Neuronal stem cell (in vitro differentiated cells): ENCODE measurements around the gene CTSH.

Source experiments
- DNase-seq: peaks from one replicate; pipeline ENCODE4 v3.0.0-alpha.2; 2013; ENCODE audit warnings: low spot score
- H2AFZ ChIP-seq: one replicate; pipeline ENCODE4 v1.6.1; 2013; ENCODE audit warnings: mild to moderate bottlenecking, low read length, inconsistent platforms
- H2AK5ac ChIP-seq: 2 replicates; pipeline ENCODE4 v1.6.1; 2013; ENCODE audit warnings: low read depth, mild to moderate bottlenecking, inconsistent platforms, low read length, moderate library complexity, mixed read lengths
- H2BK120ac ChIP-seq: 2 replicates; pipeline ENCODE4 v1.6.1; 2013; ENCODE audit warnings: low read depth, mild to moderate bottlenecking, inconsistent platforms, low read length, moderate library complexity, mixed read lengths
- H2BK12ac ChIP-seq: one replicate; pipeline ENCODE4 v1.6.1; 2013; ENCODE audit warnings: low read length, inconsistent platforms
- H2BK15ac ChIP-seq: 2 replicates; pipeline ENCODE4 v1.6.1; 2013; ENCODE audit warnings: mild to moderate bottlenecking, low read length, inconsistent platforms, mixed read lengths
- H2BK5ac ChIP-seq: one replicate; pipeline ENCODE4 v1.6.1; 2013; ENCODE audit warnings: inconsistent platforms, mild to moderate bottlenecking, low read length, moderate library complexity
- H3K14ac ChIP-seq: one replicate; pipeline ENCODE4 v1.6.1; 2013; ENCODE audit warnings: low read length, inconsistent platforms
- H3K18ac ChIP-seq: 2 replicates; pipeline ENCODE4 v1.6.1; 2013; ENCODE audit warnings: low read length, inconsistent platforms
- H3K23ac ChIP-seq: 2 replicates; pipeline ENCODE4 v1.6.1; 2013; ENCODE audit warnings: low read depth, mild to moderate bottlenecking, mixed read lengths, low read length, inconsistent platforms; ENCODE audit not compliant: poor library complexity
- H3K27ac ChIP-seq: replicated peaks from 3 replicates; pipeline ENCODE4 v1.5.1; 2013; ENCODE audit warnings: low read length, inconsistent platforms
- H3K27me3 ChIP-seq, 3 experiments: 2 replicates each; pipeline ENCODE4 v1.6.1; 2013; ENCODE audit warnings: low read length in 3 of 3, mild to moderate bottlenecking in 2 of 3, inconsistent platforms in 1 of 3, low read depth in 1 of 3, mixed read lengths in 1 of 3, moderate library complexity in 1 of 3; ENCODE audit not compliant: control insufficient read depth in 3 of 3, insufficient read depth in 3 of 3
- H3K36me3 ChIP-seq, 2 donors: replicated peaks in 1 of 2; 2 replicates each; pipeline ENCODE4 v1.6.1; 2013; ENCODE audit warnings: low read length in 2 of 2; ENCODE audit not compliant: control insufficient read depth in 2 of 2, insufficient read depth in 2 of 2
- H3K4ac ChIP-seq: 2 replicates; pipeline ENCODE4 v1.6.1; 2013; ENCODE audit warnings: inconsistent platforms, mild to moderate bottlenecking, low read length, moderate library complexity
- H3K4me1 ChIP-seq, 2 donors: 1 replicate in 1 of 2; 2 replicates in 1 of 2; pipeline ENCODE4 v1.6.1; 2013; ENCODE audit warnings: low read length in 2 of 2, low read depth in 1 of 2; ENCODE audit not compliant: control insufficient read depth in 2 of 2, insufficient read depth in 1 of 2
- H3K4me2 ChIP-seq: one replicate; pipeline ENCODE4 v1.6.1; 2013; ENCODE audit warnings: mild to moderate bottlenecking, low read length, inconsistent platforms; ENCODE audit not compliant: insufficient read depth, poor library complexity, severe bottlenecking
- H3K4me3 ChIP-seq, 2 donors: 2 replicates each; pipeline ENCODE4 v1.5.1; 2013; ENCODE audit warnings: low read length in 2 of 2, mild to moderate bottlenecking in 2 of 2, inconsistent platforms in 1 of 2, moderate library complexity in 1 of 2
- H3K79me1 ChIP-seq: one replicate; pipeline ENCODE4 v1.6.1; 2013; ENCODE audit warnings: low read depth, mild to moderate bottlenecking, inconsistent platforms, low read length, moderate library complexity
- H3K9ac ChIP-seq: one replicate; pipeline ENCODE4 v1.6.1; 2013; ENCODE audit warnings: mild to moderate bottlenecking, low read depth, low read length, inconsistent platforms; ENCODE audit not compliant: poor library complexity
- H3K9me3 ChIP-seq, 2 donors: replicated peaks in 1 of 2; 2 replicates each; pipeline versions ENCODE3 to v1.6.1; 2013; ENCODE audit warnings: low read length in 2 of 2, mild to moderate bottlenecking in 2 of 2, inconsistent platforms in 1 of 2, low read depth in 1 of 2, mixed read lengths in 1 of 2, moderate library complexity in 1 of 2; ENCODE audit not compliant: control insufficient read depth in 2 of 2, insufficient read depth in 1 of 2
- H4K8ac ChIP-seq: one replicate; pipeline ENCODE4 v1.6.1; 2013; ENCODE audit warnings: low read depth, mild to moderate bottlenecking, inconsistent platforms, low read length, moderate library complexity
- H4K91ac ChIP-seq: one replicate; pipeline ENCODE4 v1.6.1; 2013; ENCODE audit warnings: low read length, low read depth, mild to moderate bottlenecking, inconsistent platforms; ENCODE audit not compliant: poor library complexity
- WGBS, 2 donors: extraction: QIAGEN DNeasy Blood & Tissue Kit; methylation state at CpG; one replicate each; pipeline ENCODE4 v1.1.7; 2013; ENCODE audit warnings: missing lambda C conversion rate in 2 of 2, mixed read lengths in 1 of 2; ENCODE audit not compliant: insufficient read length in 2 of 2, insufficient replicate concordance in 1 of 2; ENCODE audit errors: extremely low coverage in 2 of 2; 5-methylcytosine and 5-hydroxymethylcytosine counted together

The CTSH gene

DNA sequence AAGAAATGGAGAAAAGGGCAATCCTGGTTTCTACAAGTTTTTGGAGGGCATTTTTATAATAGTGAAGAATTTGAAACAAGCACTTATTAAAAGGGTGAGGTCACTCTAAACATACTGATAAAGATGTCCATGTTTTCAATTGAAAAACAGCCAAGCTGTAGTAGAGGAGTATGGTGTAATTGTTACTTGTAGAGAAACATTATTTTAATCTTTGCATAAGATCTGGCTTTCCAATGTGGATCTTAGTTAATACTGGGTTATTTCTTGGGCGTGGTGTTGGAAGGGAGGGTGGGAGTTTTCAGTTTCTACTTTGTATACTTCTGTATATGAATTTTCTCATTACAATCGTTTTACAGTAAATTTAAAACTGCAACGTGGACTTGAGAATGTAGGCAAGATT lies 49.4 kb downstream of the CTSH start:
- no peak overlapping the region for H3K9ac ChIP-seq
- no peak for DNase-seq
- WGBS, 2 donors = no CpG with 5 or more reads among the region's 3 CpGs

DNA sequence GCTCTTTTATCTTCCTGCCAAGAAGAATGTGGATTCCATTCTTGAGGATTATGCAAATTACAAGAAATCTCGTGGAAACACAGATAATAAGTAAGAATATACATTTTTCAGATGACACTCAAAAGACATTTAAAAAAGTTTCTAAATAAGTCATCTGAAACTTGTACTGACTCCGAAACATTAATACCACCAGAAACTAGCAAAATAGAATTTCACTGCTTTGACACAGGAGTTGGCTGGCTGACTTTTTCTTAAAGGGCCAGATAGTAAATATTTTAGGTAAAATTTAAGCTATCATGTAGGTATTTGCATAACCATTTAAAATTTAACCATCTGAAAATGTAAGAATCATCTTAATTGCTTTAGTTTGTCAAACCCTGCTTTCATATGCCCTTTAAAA lies 51.3 kb downstream of the CTSH start:
- H3K9ac ChIP-seq = no peak overlapping the region
- no peaks in the 10 kb centered on the region for H3K27me3 ChIP-seq
- no peak overlapping the region for H3K18ac ChIP-seq
- no peak for DNase-seq
- WGBS, 2 donors = no CpG with 5 or more reads among the region's 2 CpGs
- H3K4ac ChIP-seq = no peak overlapping the region
- no peak overlapping the region for H2BK120ac ChIP-seq
- no peak overlapping the region for H4K91ac ChIP-seq
- no peaks in the 10 kb centered on the region for H3K4me1 ChIP-seq
- no peak overlapping the region for H2AK5ac ChIP-seq
- H2BK15ac ChIP-seq = no peak overlapping the region
- H3K36me3 ChIP-seq = peaks cover 32 to 100% of the 10 kb centered on the region in 2 donors
- H3K9me3 ChIP-seq = no peaks in the 10 kb centered on the region
- no peak overlapping the region for H3K27ac ChIP-seq
- H3K79me1 ChIP-seq = no peaks in the 10 kb centered on the region
- H3K4me2 ChIP-seq = no peak overlapping the region
- no peak overlapping the region for H2AFZ ChIP-seq
- no peak overlapping the region for H3K14ac ChIP-seq
- H4K8ac ChIP-seq = no peak overlapping the region
- no peak overlapping the region for H3K23ac ChIP-seq
- no peak overlapping the region for H2BK5ac ChIP-seq
- no peak overlapping the region for H2BK12ac ChIP-seq
- no peak overlapping the region for H3K4me3 ChIP-seq

More for the DNA sequence above, 49.4 kb downstream of the CTSH start:
- H3K18ac ChIP-seq = no peak overlapping the region
- no peak overlapping the region for H4K91ac ChIP-seq
- H4K8ac ChIP-seq = no peak overlapping the region
- H2BK120ac ChIP-seq = no peak overlapping the region
- no peak overlapping the region for H2BK15ac ChIP-seq
- H3K4me2 ChIP-seq = no peak overlapping the region
- H2AK5ac ChIP-seq = no peak overlapping the region
- H3K14ac ChIP-seq = no peak overlapping the region
- peaks cover 33 to 100% of the 10 kb centered on the region in 2 donors for H3K36me3 ChIP-seq
- no peak overlapping the region for H2BK5ac ChIP-seq
- H3K27ac ChIP-seq = no peak overlapping the region
- no peaks in the 10 kb centered on the region for H3K79me1 ChIP-seq
- no peak overlapping the region for H3K4me3 ChIP-seq
- no peaks in the 10 kb centered on the region for H3K9me3 ChIP-seq
- H3K4ac ChIP-seq = no peak overlapping the region
- no peaks in the 10 kb centered on the region for H3K27me3 ChIP-seq
- H3K23ac ChIP-seq = no peak overlapping the region
- no peak overlapping the region for H2AFZ ChIP-seq
- no peak overlapping the region for H2BK12ac ChIP-seq
- H3K4me1 ChIP-seq = no peaks in the 10 kb centered on the region

GRCh38 chr15:78889000-78889399 lies 55.8 kb downstream of the CTSH start:
- Histone ChIP-seq H3K4me3 (no peak overlapping the region), H2BK5ac (no peak overlapping the region), H4K8ac (no peak overlapping the region), H3K18ac (no peak overlapping the region), H3K9ac (no peak overlapping the region), H2AK5ac (no peak overlapping the region), H3K4me2 (no peak overlapping the region), H3K27me3 (no peaks in the 10 kb centered on the region), H2BK120ac (no peak overlapping the region), H3K9me3 (no peaks in the 10 kb centered on the region), H2BK15ac (no peak overlapping the region), H3K4me1 (no peaks in the 10 kb centered on the region), H4K91ac (no peak overlapping the region), H3K23ac (no peak overlapping the region), H2AFZ (no peak overlapping the region), H3K36me3 (peaks cover 32 to 100% of the 10 kb centered on the region in 2 donors), H3K79me1 (peaks cover 2% of the 10 kb centered on the region), H3K27ac (no peak overlapping the region), H2BK12ac (no peak overlapping the region), H3K4ac (no peak overlapping the region), H3K14ac (no peak overlapping the region)
- no peak for DNase-seq
- no CpG with 5 or more reads among the region's 4 CpGs for WGBS, 2 donors

DNA sequence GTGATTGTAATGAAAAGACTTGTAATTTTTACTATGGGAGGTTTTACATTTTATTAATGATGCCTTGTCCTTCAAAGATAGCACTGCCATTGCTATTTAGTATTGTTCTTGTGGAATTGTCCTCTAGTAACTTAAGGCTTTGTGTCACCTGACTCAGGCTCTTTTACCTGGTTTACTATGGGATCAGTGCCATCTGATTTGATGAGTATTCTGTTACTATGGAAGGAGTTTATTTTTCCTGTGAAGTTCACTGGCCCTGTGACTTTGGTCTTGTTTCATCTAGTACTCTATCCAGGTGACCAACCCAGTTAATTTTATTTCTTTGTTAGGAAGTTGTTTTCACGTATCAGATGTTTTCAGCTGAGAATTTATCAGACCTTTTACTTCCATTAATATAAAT lies 63.2 kb downstream of the CTSH start:
- Histone ChIP-seq H3K4me3 (no peak overlapping the region), H3K9me3 (peaks cover 0 to under 1% of the 10 kb centered on the region in 2 donors), H2AFZ (no peak overlapping the region), H3K36me3 (peaks cover 12 to 94% of the 10 kb centered on the region in 2 donors), H3K23ac (no peak overlapping the region), H3K27me3 (no peaks in the 10 kb centered on the region), H3K18ac (no peak overlapping the region), H4K8ac (no peak overlapping the region), H3K9ac (no peak overlapping the region), H4K91ac (no peak overlapping the region), H2AK5ac (no peak overlapping the region), H3K4me1 (peaks cover 0 to 10% of the 10 kb centered on the region in 2 donors), H2BK5ac (no peak overlapping the region), H3K14ac (no peak overlapping the region), H3K4me2 (no peak overlapping the region), H3K4ac (no peak overlapping the region), H2BK15ac (no peak overlapping the region), H2BK12ac (no peak overlapping the region), H3K79me1 (peaks cover 2% of the 10 kb centered on the region), H2BK120ac (no peak overlapping the region), H3K27ac (no peak overlapping the region)
- no peak for DNase-seq
- WGBS, 2 donors = no CpG with 5 or more reads among the region's 1 CpG
